ENCODE measurements around the gene SDK2. TPM values are rescaled to one million over a fixed set of nuclear protein-coding genes. Genes with fewer than 3 reads are reported as not detected.

Gene SDK2
- total and polyA plus RNA-seq, 2 experiments from 2014 or later: 0.74 to 5.1 TPM

- H3K36me3 Mint-ChIP-seq (ENCODE audit: low read depth): no peaks in the 10 kb centered on the region; the same call in 2 of the 3 replicates
- Histone ChIP-seq H3K9me2 (ENCODE audit: insufficient read depth) (no peaks in the 10 kb centered on the region), H4K20me1 (replicated peaks; ENCODE audit: insufficient read depth) (no peaks in the 10 kb centered on the region), H3K36me3 (ENCODE audit: insufficient read depth) (no peaks in the 10 kb centered on the region), H3K27ac (ENCODE audit: low read depth) (no peak overlapping the region), H3F3A (replicated peaks; ENCODE audit: low read depth) (no peaks in the 10 kb centered on the region), H3K4me2 (peak overlapping the region; percentile 43; the same call in 1 of the 2 replicates), H2AFZ (0 out of 2 replicates have a peak overlapping the region, but pooled peaks have one; percentile 7), H3K27me3 (ENCODE audit: insufficient read depth) (no peaks in the 10 kb centered on the region), H3K4me3 (no peak overlapping the region), H3K4me1 (ENCODE audit: insufficient read depth) (peaks cover 21% of the 10 kb centered on the region), H3K79me2 (replicated peaks; ENCODE audit: insufficient read depth) (no peaks in the 10 kb centered on the region)
- no peak overlapping the region for H3K4me3 Mint-ChIP-seq
- DNase-seq (ENCODE audit: low spot score) (no peak), ATAC-seq (no peak)
- TF ChIP-seq, protein P1, sequence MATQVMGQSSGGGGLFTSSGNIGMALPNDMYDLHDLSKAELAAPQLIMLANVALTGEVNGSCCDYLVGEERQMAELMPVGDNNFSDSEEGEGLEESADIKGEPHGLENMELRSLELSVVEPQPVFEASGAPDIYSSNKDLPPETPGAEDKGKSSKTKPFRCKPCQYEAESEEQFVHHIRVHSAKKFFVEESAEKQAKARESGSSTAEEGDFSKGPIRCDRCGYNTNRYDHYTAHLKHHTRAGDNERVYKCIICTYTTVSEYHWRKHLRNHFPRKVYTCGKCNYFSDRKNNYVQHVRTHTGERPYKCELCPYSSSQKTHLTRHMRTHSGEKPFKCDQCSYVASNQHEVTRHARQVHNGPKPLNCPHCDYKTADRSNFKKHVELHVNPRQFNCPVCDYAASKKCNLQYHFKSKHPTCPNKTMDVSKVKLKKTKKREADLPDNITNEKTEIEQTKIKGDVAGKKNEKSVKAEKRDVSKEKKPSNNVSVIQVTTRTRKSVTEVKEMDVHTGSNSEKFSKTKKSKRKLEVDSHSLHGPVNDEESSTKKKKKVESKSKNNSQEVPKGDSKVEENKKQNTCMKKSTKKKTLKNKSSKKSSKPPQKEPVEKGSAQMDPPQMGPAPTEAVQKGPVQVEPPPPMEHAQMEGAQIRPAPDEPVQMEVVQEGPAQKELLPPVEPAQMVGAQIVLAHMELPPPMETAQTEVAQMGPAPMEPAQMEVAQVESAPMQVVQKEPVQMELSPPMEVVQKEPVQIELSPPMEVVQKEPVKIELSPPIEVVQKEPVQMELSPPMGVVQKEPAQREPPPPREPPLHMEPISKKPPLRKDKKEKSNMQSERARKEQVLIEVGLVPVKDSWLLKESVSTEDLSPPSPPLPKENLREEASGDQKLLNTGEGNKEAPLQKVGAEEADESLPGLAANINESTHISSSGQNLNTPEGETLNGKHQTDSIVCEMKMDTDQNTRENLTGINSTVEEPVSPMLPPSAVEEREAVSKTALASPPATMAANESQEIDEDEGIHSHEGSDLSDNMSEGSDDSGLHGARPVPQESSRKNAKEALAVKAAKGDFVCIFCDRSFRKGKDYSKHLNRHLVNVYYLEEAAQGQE (IDR thresholded peaks at IDR 0.05; ENCODE audit: unreplicated experiment): no peak
- TF ChIP-seq, protein P2, sequence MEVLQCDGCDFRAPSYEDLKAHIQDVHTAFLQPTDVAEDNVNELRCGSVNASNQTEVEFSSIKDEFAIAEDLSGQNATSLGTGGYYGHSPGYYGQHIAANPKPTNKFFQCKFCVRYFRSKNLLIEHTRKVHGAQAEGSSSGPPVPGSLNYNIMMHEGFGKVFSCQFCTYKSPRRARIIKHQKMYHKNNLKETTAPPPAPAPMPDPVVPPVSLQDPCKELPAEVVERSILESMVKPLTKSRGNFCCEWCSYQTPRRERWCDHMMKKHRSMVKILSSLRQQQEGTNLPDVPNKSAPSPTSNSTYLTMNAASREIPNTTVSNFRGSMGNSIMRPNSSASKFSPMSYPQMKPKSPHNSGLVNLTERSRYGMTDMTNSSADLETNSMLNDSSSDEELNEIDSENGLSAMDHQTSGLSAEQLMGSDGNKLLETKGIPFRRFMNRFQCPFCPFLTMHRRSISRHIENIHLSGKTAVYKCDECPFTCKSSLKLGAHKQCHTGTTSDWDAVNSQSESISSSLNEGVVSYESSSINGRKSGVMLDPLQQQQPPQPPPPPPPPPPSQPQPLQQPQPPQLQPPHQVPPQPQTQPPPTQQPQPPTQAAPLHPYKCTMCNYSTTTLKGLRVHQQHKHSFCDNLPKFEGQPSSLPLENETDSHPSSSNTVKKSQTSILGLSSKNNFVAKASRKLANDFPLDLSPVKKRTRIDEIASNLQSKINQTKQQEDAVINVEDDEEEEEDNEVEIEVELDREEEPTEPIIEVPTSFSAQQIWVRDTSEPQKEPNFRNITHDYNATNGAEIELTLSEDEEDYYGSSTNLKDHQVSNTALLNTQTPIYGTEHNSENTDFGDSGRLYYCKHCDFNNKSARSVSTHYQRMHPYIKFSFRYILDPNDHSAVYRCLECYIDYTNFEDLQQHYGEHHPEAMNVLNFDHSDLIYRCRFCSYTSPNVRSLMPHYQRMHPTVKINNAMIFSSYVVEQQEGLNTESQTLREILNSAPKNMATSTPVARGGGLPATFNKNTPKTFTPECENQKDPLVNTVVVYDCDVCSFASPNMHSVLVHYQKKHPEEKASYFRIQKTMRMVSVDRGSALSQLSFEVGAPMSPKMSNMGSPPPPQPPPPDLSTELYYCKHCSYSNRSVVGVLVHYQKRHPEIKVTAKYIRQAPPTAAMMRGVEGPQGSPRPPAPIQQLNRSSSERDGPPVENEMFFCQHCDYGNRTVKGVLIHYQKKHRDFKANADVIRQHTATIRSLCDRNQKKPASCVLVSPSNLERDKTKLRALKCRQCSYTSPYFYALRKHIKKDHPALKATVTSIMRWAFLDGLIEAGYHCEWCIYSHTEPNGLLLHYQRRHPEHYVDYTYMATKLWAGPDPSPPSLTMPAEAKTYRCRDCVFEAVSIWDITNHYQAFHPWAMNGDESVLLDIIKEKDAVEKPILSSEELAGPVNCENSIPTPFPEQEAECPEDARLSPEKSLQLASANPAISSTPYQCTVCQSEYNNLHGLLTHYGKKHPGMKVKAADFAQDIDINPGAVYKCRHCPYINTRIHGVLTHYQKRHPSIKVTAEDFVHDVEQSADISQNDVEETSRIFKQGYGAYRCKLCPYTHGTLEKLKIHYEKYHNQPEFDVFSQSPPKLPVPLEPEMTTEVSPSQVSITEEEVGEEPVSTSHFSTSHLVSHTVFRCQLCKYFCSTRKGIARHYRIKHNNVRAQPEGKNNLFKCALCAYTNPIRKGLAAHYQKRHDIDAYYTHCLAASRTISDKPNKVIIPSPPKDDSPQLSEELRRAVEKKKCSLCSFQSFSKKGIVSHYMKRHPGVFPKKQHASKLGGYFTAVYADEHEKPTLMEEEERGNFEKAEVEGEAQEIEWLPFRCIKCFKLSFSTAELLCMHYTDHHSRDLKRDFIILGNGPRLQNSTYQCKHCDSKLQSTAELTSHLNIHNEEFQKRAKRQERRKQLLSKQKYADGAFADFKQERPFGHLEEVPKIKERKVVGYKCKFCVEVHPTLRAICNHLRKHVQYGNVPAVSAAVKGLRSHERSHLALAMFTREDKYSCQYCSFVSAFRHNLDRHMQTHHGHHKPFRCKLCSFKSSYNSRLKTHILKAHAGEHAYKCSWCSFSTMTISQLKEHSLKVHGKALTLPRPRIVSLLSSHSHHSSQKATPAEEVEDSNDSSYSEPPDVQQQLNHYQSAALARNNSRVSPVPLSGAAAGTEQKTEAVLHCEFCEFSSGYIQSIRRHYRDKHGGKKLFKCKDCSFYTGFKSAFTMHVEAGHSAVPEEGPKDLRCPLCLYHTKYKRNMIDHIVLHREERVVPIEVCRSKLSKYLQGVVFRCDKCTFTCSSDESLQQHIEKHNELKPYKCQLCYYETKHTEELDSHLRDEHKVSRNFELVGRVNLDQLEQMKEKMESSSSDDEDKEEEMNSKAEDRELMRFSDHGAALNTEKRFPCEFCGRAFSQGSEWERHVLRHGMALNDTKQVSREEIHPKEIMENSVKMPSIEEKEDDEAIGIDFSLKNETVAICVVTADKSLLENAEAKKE (CRISPR knock-in tag; IDR thresholded peaks at IDR 0.05): no peak
- no peak for TF ChIP-seq EZH2phosphoT487 (IDR thresholded peaks at IDR 0.05; ENCODE audit: unreplicated experiment)
- TF ChIP-seq NANOG (IDR thresholded peaks at IDR 0.05; ENCODE audit: borderline replicate concordance): no peak
- no peak for TF ChIP-seq ZNF331 (CRISPR knock-in tag; IDR thresholded peaks at IDR 0.05; ENCODE audit: low read depth)
- TF ChIP-seq EZH2 (IDR thresholded peaks at IDR 0.05; ENCODE audit: low read depth, unreplicated experiment): no peak
- no peak for TF ChIP-seq ZNF114 (CRISPR knock-in tag; IDR thresholded peaks at IDR 0.05)
- H3K4me1 Mint-ChIP-seq: peaks cover 44% of the 10 kb centered on the region
- peaks cover 9% of the 10 kb centered on the region for H3K27me3 Mint-ChIP-seq (ENCODE audit: insufficient read depth, low read depth, poor library complexity)
- H3K27ac Mint-ChIP-seq: peak overlapping the region; percentile 45; the same call in 1 of the 2 replicates
- H3K9me3 Mint-ChIP-seq: no peaks in the 10 kb centered on the region
Measured at GRCh38 chr17:73365906-73366623, 278.2 kb downstream of the SDK2 start.
